NK-92 (cell line): ENCODE data around the gene GPR176.
"Not testable (repeated sequence)": the region's sequence is repeated elsewhere in the genome, so short reads cannot be mapped to it uniquely, and the experiment has no call there.

Experiments used
- DNase-seq: peaks from one replicate; lab custom pipeline; 2025; ENCODE audit not compliant: unreplicated experiment; lab: John Stamatoyannopoulos, UW

GPR176 gene

DNA sequence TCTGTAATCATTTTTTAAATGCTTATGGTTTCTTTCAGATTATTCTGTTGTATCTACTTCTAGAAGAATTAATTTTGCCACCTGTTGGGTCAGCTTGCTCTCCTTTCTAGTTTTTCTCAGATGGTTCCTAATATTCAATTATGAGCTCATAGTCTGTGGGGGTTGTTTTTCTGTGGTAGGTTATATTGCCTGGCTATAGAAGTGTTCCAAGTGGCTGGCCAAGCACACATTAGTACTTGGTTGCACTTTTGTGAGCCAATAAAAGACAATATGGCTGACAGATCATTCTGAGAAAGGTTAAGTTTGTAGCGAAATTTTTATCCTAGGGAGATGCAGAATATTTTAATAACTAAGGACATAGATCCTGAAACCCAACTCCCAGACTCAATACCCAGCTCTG is 105.6 kb downstream of the GPR176 start:
- DNase-seq, result no peak

DNA sequence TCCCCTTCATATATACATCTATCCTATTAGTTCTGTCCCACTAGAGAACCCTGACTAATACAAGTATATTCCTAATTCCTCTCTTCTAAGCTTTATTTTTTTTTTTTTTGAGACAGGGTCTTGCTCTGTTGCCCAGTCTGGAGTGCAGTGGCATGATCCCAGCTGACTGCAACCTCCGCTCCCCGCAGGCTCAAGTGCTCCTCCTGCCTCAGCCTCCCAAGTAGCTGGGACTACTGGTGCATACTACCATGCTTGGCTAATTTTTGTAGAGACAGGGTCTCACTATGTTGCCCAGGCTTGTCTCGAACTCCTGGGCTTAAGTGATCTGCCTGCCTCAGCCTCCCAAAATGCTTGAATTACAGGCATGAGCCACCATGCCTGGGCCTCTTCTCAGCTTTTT is 107.4 kb downstream of the GPR176 start:
- not testable (repeated sequence) for DNase-seq

DNA sequence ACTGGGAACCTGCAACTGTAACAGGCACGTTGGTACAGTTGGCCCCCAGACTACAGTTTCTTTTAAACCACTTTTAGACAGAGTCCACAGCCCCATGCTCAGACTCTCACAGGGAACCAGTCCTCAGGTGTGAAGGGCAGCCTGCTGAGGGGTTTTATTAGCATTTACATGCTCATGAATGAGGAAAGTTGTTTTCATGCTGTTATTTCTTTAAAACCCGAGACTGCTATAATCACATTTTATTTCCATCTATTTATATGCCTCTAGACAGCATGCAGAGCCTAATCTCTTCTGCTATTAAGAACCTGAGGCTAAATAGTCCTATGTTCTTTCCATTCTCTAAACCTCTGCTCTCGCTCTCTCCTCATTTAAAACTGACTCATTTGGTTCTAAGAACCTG is 111.2 kb downstream of the GPR176 start:
- no peak for DNase-seq

DNA sequence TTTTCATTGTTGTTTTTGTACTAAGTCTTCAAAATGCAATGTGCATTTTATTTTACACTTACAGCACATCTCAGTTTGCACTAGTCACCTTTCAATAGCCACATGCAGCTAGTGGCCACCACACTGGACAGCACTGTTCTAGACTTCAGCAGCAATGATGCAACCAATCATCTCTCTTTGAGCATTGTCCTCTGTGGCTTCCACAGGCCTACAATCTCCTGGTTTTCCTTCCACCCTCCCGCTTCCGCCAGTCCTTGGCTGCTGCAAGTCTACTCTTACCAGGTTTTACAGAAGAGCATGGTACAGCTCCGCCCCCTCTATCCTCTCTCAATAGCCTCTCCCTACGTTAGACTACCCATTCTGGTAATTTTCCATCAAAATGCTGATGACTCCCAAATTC is 112.3 kb downstream of the GPR176 start:
- DNase-seq, result no peak

DNA sequence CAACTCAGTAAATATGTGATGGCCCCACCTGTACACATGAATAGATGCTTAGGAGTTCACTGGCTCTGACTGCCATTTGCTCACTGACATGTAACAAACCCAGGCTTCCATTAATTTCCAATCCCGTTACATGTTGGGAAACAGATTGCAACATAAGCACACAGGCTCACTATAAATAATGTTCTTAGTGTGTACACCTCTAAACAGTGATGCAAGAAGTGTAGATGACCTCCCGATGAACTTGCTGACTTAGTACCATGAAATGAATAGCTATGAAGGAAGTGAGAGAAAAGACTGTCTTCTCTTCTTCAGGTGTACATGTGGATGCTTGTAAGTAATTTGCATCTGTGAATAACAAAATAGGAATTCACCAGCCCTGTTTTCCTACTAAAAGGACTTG is 116.0 kb downstream of the GPR176 start:
- no peak for DNase-seq

DNA sequence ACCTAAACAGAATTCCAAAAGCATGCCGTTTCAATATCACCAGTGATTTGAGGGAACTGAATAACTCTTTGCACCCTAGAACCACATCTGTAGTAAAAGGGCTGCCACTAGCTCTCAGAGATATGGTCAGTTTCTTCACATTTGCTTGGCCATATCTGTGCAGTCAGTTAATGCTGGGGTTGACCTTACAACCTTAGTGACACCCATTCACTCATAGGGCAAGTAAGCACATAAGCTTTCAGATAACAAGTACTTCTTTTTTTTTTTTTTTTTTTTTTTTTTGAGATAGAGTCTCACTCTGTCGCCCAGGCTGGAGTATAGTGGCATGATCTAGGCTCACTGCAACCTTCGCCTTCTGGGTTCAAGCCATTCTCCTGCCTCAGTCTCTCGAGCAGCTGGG is 117.0 kb downstream of the GPR176 start:
- DNase-seq, result no peak

DNA sequence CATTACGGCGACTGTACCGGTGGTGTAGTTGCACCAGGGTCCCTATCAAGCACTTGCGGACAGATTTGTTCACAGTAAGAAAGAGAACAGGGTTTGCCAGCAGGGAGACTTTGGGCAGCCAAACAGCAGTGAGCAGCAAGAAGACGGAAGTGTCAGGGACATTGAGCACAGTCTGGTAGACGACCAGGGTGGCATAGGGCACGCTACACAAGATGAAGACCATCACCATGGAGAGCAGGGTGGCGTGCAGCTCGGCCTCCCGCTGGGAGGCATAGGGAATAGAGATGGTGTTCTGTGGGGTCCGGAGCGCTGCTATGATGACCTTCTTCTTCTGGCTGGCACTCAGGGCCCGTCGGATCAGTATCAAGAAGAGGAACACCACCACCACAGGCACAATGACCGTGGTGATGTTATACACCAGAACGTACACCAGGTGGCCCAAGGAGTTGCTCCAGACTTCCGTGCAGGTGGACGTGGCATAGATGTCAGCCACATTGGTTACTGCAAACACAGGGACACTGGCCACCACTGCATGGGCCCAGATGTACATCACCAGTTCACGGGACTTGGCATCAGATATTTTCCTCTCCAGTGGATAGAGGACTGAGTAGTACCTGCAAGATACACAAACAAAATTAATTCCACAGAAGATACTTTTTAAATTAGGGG is 118.3 kb downstream of the GPR176 start:
- DNase-seq, result no peak

DNA sequence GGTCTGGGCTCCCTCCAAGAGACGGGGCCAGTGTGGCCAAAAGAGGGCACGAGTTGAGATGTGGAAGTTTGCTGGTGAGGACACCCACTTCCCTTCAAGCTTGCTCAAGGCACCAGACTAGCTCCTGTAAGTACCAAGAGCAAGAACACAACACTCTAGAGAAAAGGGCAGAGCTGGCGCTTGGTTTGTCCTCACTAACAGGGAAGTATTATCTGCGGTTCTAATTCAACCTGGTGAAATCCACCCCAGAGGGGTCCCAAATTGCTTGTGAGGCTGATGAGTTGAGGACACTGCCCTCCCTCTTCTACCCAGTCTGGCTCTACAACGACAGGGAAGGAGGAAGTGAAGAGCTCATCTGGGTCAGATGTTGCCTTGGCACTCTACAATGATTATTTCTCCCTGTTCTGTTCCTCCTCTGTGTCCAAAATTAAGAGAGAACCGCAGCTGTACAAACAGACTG is 120.5 kb downstream of the GPR176 start:
- no peak for DNase-seq

DNA sequence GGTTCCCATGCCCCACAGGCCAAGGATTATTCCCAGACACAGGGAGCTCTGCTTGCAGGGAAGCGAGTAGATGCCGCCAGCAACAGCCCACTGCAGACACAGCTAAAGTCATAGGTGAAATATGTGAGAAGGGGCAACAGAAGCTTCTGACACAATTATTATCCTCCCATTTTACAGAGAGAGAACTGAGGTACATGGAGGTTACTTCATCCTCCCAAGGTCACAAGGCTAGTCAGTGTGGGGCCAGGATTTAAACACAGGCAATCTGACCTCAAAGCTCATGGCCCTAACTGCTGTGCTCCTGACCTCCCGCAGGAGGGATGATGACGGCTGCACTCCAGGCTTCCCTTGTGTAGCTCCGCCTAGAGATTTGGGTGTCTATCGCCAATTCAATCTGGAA is 121.7 kb downstream of the GPR176 start:
- DNase-seq, result no peak

DNA sequence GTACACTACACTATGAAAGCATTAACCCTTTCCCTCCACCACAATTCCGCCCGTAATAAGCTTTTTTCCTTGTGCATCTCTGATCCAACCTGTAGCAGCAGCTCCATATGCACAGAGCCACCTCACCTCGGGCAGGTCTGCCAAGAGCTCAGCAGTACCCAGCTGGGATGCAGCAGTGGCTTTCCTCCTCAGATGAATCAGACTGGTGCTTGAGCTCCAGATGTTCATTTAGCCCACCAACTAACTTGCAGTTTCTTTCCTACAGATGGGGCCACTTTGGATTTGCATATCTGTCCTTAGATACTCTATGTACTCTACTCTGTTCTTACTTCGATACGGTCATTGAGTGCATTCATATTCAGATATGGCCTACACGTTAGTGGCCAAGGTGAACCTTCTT is 122.7 kb downstream of the GPR176 start:
- no peak for DNase-seq

DNA sequence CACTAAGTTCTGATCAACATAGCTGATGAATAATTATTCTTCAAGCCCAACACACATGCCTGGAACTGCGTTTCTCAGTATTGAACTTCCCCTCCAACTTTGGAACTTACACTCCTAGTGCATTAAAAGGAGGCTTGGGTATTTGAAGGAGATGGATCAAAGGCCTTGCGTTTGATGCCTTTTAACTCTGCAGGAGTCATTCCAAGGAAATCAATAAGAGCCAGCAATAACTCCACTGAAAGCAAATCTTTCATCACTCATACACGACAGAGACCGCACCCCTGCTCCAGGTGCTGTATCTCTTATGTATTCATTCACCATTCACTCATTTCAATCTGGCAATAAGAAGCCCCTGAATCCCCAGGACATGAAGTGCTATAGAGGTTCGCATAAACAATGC is 123.5 kb downstream of the GPR176 start:
- no peak for DNase-seq

DNA sequence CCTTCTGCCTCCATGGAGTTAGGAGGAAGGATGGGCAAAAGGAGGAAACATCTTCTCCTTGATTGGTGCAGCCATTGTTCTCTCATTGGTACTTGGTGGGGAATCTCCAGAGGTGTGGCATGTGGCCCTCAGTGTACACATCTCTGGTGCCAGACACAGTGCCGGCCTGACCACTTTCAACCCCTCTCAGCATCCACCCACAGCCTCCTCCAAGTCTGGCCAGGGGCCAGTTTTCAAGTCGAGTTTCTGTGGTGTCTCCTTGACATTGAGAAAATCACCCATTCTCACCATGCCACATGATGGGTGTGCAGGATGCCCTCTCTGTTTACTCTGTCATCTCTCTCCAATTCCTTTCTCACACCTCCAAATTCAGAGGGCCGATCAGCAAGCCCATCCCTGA is 124.6 kb downstream of the GPR176 start:
- DNase-seq, result no peak

DNA sequence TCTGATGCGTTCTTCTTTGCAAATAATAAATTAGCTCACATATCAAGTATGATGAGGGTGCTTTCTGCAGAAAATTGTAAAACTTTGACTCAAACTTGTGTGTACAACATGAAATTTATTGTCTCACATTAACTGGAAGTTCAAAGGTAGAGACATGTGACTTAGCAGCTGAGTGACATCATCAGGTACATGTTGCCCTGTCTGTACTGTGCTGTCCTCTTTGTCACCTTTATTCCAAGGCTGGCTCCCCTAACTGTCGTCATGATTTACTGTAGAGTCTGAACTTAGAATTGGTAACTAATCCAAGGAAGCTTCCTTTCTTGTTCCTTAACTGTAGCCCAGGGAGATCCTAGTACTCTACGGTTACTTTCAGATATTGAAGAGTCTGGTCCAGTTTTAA is 125.1 kb downstream of the GPR176 start:
- no peak for DNase-seq

DNA sequence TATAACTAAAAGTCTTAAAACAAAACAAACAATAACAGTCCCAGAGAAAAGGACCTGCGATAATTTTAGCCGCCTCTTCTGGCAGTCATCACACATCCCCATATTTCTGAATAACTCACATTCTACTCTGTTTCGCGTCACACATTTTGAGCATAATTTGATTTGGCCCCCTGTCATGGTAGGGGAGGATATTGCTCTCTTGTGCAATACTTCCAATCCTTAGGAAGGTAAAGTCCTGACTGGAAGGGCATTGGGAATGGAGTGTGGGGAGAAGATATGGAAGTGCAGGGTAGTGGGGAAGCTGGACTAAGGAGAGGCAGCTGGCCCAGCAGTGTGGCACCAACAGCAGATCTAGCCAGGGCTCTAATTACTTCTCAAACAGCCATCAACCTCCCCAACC is 126.1 kb downstream of the GPR176 start:
- DNase-seq, result no peak

DNA sequence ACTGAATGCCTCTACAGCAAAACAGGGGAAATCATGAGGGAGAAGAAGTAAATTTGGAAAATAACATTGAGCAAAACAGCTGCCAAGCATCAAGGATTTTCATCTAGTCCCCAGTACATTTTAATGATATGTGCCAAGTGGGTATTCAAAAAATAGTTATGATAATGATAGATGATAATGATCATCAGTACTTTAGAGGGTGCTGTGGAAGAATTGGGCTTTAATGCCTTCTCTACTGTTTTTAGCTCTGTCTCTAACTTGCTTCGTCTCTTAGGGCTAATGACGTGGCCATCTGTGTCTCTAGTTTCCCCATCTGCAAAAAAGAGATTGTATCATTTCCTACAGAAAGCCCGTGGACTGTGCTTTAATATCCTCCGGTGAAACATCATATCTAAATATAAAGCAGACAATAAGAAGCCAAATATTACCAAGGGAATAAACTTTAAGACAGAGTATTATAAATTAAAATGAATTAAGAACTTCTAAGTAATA is 127.2 kb downstream of the GPR176 start:
- no peak for DNase-seq

DNA sequence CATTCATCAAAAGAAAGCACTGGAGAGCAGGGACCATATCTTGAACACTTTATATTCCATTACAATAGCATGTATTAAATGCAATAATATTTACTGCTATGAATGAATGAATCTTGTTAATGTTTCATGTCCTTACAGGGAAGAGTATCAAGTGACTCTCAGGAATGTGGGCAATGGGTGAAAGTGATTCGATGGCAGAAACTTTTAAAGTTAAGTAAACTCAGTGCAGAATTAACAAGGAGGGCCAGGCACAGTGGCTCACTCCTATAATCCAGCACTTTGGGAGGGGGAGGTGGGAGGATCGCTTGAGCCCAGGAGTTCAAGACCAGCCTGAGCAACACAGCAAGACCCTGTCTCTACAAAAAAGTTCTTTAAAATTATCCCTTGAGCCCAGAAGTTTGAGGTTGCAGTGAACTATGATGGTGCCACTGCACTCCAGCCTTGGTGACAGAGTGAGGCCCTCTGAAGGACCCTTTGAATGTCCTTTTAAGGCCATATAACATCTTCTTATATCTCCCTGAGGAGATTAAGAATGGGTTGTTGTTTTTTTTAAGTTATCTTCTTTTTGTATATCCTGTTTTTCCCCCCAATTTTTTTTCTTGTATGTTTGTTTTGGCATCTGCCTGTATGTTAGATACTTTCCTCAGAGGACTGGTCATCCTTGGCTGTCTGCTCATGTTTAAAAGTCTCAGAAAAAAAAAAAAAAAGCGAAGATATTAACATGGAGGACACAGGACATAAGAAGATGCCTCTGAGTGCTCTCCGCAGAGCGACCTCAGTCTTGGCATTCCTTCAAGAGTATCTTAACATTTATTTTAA is 127.8 kb downstream of the GPR176 start:
- DNase-seq, result no peak

DNA sequence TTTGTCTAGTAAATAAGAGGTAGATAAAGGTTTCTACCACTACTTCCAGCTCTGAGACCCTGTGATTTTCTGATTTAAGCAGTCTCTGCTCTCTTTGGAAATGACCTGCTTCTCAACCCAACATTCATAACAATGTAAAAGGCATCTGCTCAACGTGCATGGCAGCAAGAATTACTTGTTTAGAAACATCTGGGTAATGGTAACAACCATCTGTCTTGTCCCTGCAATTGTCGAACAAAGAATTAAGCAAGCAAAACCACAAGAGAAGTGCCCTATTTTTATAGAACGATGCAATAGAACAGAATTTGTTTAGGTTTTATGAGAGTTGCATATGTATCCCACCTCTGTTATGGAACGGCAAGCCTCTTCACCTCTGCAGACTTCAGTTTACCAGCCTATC is 130.3 kb downstream of the GPR176 start:
- no peak for DNase-seq

DNA sequence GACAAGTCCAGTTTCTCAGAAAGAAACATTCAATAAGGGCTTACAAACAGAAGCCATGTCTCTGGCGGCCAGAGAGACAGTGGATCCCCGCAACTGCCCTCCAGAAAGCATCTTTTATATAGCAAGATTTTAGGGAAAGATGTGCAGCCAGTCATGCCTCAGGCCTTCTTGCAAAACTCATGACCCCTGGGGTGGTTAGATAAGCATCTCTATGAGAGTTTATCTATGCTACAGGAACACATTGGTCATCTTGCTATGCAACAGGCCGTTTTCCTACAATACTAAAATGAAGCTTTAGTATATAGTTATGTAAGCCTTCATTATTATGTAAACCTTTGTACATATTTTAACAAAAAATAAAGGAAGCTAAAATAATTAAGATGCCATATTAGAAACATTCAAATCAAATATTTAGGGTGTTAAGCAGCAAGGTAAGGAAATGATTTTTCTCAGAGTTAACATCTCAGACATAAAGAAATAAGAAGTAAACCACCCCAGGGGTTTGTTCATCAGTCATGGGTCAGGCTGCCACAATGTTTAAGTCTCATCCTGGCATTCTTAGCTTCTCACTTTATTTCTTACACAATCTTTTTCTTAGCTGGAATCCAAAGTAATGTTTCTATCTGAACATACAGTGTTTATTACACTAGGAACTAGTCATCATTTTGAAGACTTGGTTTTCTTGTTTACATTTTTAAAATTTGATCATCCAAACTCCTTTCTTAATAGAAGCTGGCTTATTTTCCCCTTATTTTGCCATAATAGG is 131.1 kb downstream of the GPR176 start:
- DNase-seq, result no peak

DNA sequence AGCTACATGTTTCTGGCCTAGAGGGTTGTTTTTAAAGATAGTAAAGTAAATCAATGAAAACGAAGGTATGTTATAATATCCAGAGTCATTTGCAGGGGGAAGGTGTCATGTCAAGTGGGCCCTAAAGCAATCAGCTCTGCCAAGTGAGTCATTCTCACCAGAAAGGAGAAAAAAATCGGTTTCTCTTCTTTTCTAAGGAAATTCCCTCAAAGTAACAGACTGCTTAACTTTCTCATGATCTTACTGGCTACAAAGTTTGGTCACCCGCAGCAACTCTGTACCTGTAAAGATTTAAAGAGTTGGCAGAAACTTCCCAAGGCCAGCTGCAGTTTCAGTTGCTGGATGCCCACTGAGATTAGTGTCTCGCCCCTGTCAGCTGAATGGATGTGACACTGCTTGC is 132.0 kb downstream of the GPR176 start:
- no peak for DNase-seq

DNA sequence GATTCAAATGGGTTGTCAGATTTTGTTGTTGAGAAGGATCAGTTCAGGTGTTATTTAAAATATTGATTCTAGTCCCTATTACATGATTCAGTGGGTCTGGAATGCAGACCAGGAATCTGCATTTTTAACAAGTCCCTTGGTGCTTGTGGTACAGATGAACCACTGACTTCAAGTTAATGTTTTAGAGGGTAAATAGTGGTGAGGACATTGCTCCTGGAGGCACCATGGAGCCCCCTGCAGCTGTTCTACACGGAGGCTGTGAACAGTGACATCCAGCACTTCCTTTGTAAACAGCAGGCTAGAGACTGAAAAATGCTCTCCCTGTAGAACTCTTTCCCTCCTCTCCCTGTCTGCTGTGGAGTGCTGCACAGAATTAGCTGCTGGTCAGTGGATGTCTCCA is 132.6 kb downstream of the GPR176 start:
- DNase-seq, result no peak

DNA sequence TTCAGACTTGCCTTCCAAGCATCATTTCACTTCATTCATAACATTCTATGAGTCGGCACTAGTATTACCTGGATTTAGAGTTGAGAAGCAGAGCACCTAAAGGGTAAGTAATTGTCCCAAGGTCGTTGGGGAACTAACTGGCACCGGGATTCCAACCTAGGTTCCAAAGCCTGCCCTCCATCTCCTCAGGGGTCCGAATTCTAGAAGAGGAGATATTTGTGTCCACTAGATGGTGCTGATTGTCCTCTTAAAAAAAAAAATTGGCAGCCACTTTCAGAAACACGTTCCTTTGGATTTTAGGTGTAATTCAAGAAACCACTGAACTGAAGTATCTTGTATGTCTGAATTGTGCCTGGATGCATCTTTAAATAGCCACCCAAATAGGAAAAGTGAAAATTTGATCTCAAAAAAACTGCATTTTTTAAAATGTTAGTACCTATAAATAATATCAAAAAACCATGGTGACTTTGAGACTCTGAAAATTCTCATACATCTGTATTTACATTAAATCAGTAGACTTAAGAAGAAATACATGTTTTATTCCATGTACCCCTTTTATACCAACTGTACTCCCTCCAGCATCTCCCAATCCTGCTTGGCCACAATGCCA is 133.5 kb downstream of the GPR176 start:
- no peak for DNase-seq
